Fibroblast of lung (primary cell): Measurements from ENCODE around the gene HOXD9. TPM values are rescaled to one million over a fixed set of nuclear protein-coding genes. Genes with fewer than 3 reads are reported as not detected.

Experiments
- DNase-seq, 2 donors: peaks; one replicate each; pipeline versions ENCODE4 v3.0.0 to v3.0.0-alpha.2; 2010; ENCODE audit warnings: low read depth in 2 of 2
- H2AFZ ChIP-seq: 2 replicates; pipeline ENCODE4 v1.5.1; 2012; ENCODE audit warnings: low read length, control low read depth, inconsistent platforms
- H3K27ac ChIP-seq: 2 replicates; pipeline ENCODE4 v1.5.1; 2011; ENCODE audit warnings: low read length, control low read depth; ENCODE audit not compliant: insufficient read depth
- H3K27me3 ChIP-seq: 2 replicates; pipeline ENCODE4 v1.5.1; 2011; ENCODE audit warnings: mild to moderate bottlenecking, low read length; ENCODE audit not compliant: control insufficient read depth, insufficient read depth
- H3K36me3 ChIP-seq: 2 replicates; pipeline ENCODE4 v1.5.1; 2011; ENCODE audit warnings: low read length; ENCODE audit not compliant: control insufficient read depth, insufficient read depth
- H3K4me1 ChIP-seq: 2 replicates; pipeline ENCODE4 v1.5.1; 2011; ENCODE audit warnings: low read length; ENCODE audit not compliant: control insufficient read depth, insufficient read depth; ENCODE audit errors: extremely low read depth
- H3K4me2 ChIP-seq: 2 replicates; pipeline ENCODE4 v1.5.1; 2011; ENCODE audit warnings: low read length, control low read depth; ENCODE audit not compliant: insufficient read depth; ENCODE audit errors: extremely low read depth
- H3K4me3 ChIP-seq, 4 experiments: fragments of 200-600 bp in 1 of 4; sonication (generic) in 1 of 4; replicated peaks in 1 of 4; 2 replicates each; pipeline ENCODE4 v1.5.1; 2011 to 2016; ENCODE audit warnings: low read length in 4 of 4, low read depth in 3 of 4, mild to moderate bottlenecking in 3 of 4, control low read depth in 2 of 4, inconsistent platforms in 1 of 4, mixed read lengths in 1 of 4; ENCODE audit not compliant: insufficient read depth in 1 of 4; ENCODE audit errors: control extremely low read depth in 1 of 4
- H3K79me2 ChIP-seq: 2 replicates; pipeline ENCODE4 v1.5.1; 2012; ENCODE audit warnings: mild to moderate bottlenecking, low read length, inconsistent platforms; ENCODE audit not compliant: control insufficient read depth, insufficient read depth
- H3K9ac ChIP-seq: 2 replicates; pipeline ENCODE4 v1.5.1; 2011; ENCODE audit warnings: mild to moderate bottlenecking, low read length, control low read depth; ENCODE audit not compliant: insufficient read depth
- H3K9me3 ChIP-seq: 2 replicates; pipeline ENCODE4 v1.5.1; 2012; ENCODE audit warnings: low read depth, low read length; ENCODE audit not compliant: control insufficient read depth, insufficient read depth
- H4K20me1 ChIP-seq: 2 replicates; pipeline ENCODE4 v1.5.1; 2011; ENCODE audit warnings: low read length; ENCODE audit not compliant: control insufficient read depth, insufficient read depth; ENCODE audit errors: extremely low read depth
- CTCF ChIP-seq, 2 donors: IDR thresholded peaks in 1 of 2; conservative IDR thresholded peaks in 1 of 2; 1 replicate in 1 of 2; 2 replicates in 1 of 2; pipeline ENCODE4 v1.5.1; 2011 to 2012; ENCODE audit warnings: low read length in 2 of 2, control low read depth in 1 of 2, inconsistent platforms in 1 of 2, low read depth in 1 of 2, mild to moderate bottlenecking in 1 of 2
- EZH2 ChIP-seq: IDR thresholded peaks from 2 replicates; pipeline ENCODE4 v1.5.1; 2012; ENCODE audit warnings: low read length, control low read depth, mild to moderate bottlenecking; ENCODE audit errors: missing control alignments
- polyA plus RNA-seq, 2 donors: library from polyadenylated mRNA; depleted of rRNA in 1 of 2; stranded (reverse) in 1 of 2; unstranded in 1 of 2; fragments of >200 nt; gene quantifications; 2 replicates each; pipeline ENCODE4 v1.2.1, GENCODE V29; 2011 to 2012; ENCODE audit warnings: missing spikeins in 1 of 2
- total RNA-seq: library from RNA; depleted of rRNA; stranded (reverse); fragments of >200 nt; gene quantifications from 2 replicates; pipeline ENCODE4 v1.2.1, GENCODE V29; 2014

HOXD9 gene
- total and polyA plus RNA-seq, 2 donors (not counting 1 experiment from before 2014, with no cell fraction given), result not detected

GRCh38 chr2:176075481-176075880 is 47.0 kb upstream of the HOXD9 start:
- Histone ChIP-seq H3K9ac (no peak overlapping the region), H3K36me3 (no peaks in the 10 kb centered on the region), H3K79me2 (no peaks in the 10 kb centered on the region), H4K20me1 (no peaks in the 10 kb centered on the region), H2AFZ (no peak overlapping the region), H3K27ac (no peak overlapping the region), H3K4me2 (no peak overlapping the region), H3K27me3 (peaks cover 67% of the 10 kb centered on the region), H3K4me3 (no peak overlapping the region), H3K4me1 (no peaks in the 10 kb centered on the region), H3K9me3 (no peaks in the 10 kb centered on the region)
- no peak for DNase-seq
- no peak for TF ChIP-seq EZH2

- peaks cover 70% of the 10 kb centered on the region for H3K27me3 ChIP-seq
- no peak overlapping the region for H3K27ac ChIP-seq
- no peaks in the 10 kb centered on the region for H3K9me3 ChIP-seq
These were observed 46.5 kb upstream of the HOXD9 start for GRCh38 chr2:176076063-176076462.

GRCh38 chr2:176076796-176077195 is 45.7 kb upstream of the HOXD9 start:
- no peaks in the 10 kb centered on the region for H3K4me1 ChIP-seq
- no peak overlapping the region for H3K27ac ChIP-seq
- no peak overlapping the region for H3K4me2 ChIP-seq
- H3K79me2 ChIP-seq, result no peaks in the 10 kb centered on the region
- H3K9me3 ChIP-seq, result no peaks in the 10 kb centered on the region
- no peak overlapping the region for H2AFZ ChIP-seq
- peaks cover 70% of the 10 kb centered on the region for H3K27me3 ChIP-seq
- H4K20me1 ChIP-seq, result no peaks in the 10 kb centered on the region
- TF ChIP-seq CTCF (conservative IDR thresholded peaks at IDR 0.05 in 1 of 2, IDR thresholded peaks at IDR 0.05 in 1 of 2; ENCODE audit: low read depth in 1 of 2, low read length in 2 of 2), result no peak
- no peak for TF ChIP-seq EZH2
- no peak overlapping the region for H3K9ac ChIP-seq
- H3K36me3 ChIP-seq, result no peaks in the 10 kb centered on the region
- no peak for DNase-seq
- H3K4me3 ChIP-seq, result no peak overlapping the region

More at GRCh38 chr2:176076063-176076462, 46.5 kb upstream of the HOXD9 start:
- Histone ChIP-seq H3K36me3 (no peaks in the 10 kb centered on the region), H4K20me1 (no peaks in the 10 kb centered on the region), H3K4me1 (no peaks in the 10 kb centered on the region), H3K4me2 (no peak overlapping the region), H2AFZ (no peak overlapping the region), H3K79me2 (no peaks in the 10 kb centered on the region), H3K4me3 (no peak overlapping the region), H3K9ac (no peak overlapping the region)
- TF ChIP-seq EZH2, result no peak
- TF ChIP-seq CTCF (conservative IDR thresholded peaks at IDR 0.05 in 1 of 2, IDR thresholded peaks at IDR 0.05 in 1 of 2; ENCODE audit: low read depth in 1 of 2, low read length in 2 of 2), result no peak
- no peak for DNase-seq
